Ectodermal cell (in vitro differentiated cells): ENCODE measurements around the gene TBC1D12.
A peak's percentile ranks its signal among the peaks of the same experiment; 100 is the strongest.
"Not testable (repeated sequence)": the region's sequence is repeated elsewhere in the genome, so short reads cannot be mapped to it uniquely, and the experiment has no call there.

ENCODE experiments used
- H3K27ac ChIP-seq: 2 replicates; pipeline ENCODE4 v1.7.0; 2013; ENCODE audit warnings: mild to moderate bottlenecking, low read depth, low read length; ENCODE audit not compliant: insufficient read depth, poor library complexity, severe bottlenecking
- H3K27me3 ChIP-seq: 2 replicates; pipeline ENCODE4 v1.7.0; 2013; ENCODE audit warnings: mild to moderate bottlenecking, low read length; ENCODE audit not compliant: insufficient read depth, control insufficient read depth, poor library complexity, severe bottlenecking
- H3K36me3 ChIP-seq: one replicate; pipeline ENCODE4 v1.7.0; 2013; ENCODE audit warnings: low read length; ENCODE audit not compliant: control insufficient read depth, insufficient read depth
- H3K4me1 ChIP-seq: one replicate; pipeline ENCODE4 v1.7.0; 2013; ENCODE audit warnings: low read length; ENCODE audit not compliant: control insufficient read depth, insufficient read depth
- H3K4me3 ChIP-seq: 2 replicates; pipeline ENCODE4 v1.7.0; 2013; ENCODE audit warnings: low read depth, low read length, control low read depth; ENCODE audit not compliant: insufficient read depth
- H3K9me3 ChIP-seq: 2 replicates; pipeline ENCODE4 v1.7.0; 2013; ENCODE audit warnings: mild to moderate bottlenecking, low read length, moderate library complexity; ENCODE audit not compliant: control insufficient read depth
- WGBS, 2 experiments: methylation state at CpG; one replicate each; pipeline ENCODE4 v1.1.7; 2013; ENCODE audit warnings: missing lambda C conversion rate in 2 of 2; 5-methylcytosine and 5-hydroxymethylcytosine counted together

Gene TBC1D12

GRCh38 chr10:94370501-94370900 lies 31.8 kb upstream of the TBC1D12 start:
- Histone ChIP-seq H3K9me3 (no peaks in the 10 kb centered on the region), H3K27ac (no peak overlapping the region), H3K27me3 (peaks cover 4% of the 10 kb centered on the region), H3K4me1 (no peaks in the 10 kb centered on the region), H3K36me3 (no peaks in the 10 kb centered on the region), H3K4me3 (no peak overlapping the region)
- WGBS, 2 experiments: 100% methylated on average over 2 of the region's 2 CpGs; no CpG with 5 or more reads in 1 of the 2 experiments

GRCh38 chr10:94375374-94375773 lies 27.0 kb upstream of the TBC1D12 start:
- 92 to 97% methylated on average over 1 of the region's 1 CpG for WGBS, 2 experiments
- Histone ChIP-seq H3K36me3 (no peaks in the 10 kb centered on the region), H3K9me3 (no peaks in the 10 kb centered on the region), H3K4me1 (no peaks in the 10 kb centered on the region), H3K27ac (no peak overlapping the region), H3K27me3 (no peaks in the 10 kb centered on the region), H3K4me3 (no peak overlapping the region)

GRCh38 chr10:94376865-94377264 lies 25.5 kb upstream of the TBC1D12 start:
- Histone ChIP-seq H3K27ac (no peak overlapping the region), H3K4me1 (no peaks in the 10 kb centered on the region), H3K36me3 (no peaks in the 10 kb centered on the region), H3K4me3 (no peak overlapping the region), H3K27me3 (no peaks in the 10 kb centered on the region), H3K9me3 (no peaks in the 10 kb centered on the region)
- 95 to 100% methylated on average over 2 of the region's 2 CpGs for WGBS, 2 experiments

DNA sequence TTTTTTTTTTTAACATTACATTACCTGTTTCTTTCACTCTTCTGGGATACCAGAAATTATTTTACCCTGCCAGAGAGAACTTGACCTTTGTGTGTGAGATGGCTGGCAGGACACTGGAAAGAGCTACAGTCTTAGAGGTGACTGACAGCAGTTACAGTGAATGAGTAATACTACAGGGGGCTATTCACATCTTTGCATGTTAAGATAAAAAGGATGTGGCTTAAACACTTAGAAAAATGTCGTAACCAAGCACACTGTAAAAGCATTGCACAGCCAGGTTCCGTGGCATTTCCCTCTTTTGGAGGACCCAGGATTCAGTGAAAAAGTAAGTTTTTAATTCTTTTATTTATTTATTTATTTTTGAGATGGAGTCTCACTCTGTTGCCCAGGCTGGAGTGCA lies 18.8 kb upstream of the TBC1D12 start:
- Histone ChIP-seq H3K4me3 (no peak overlapping the region), H3K36me3 (no peaks in the 10 kb centered on the region), H3K4me1 (peaks cover 5% of the 10 kb centered on the region), H3K27me3 (no peaks in the 10 kb centered on the region), H3K9me3 (no peaks in the 10 kb centered on the region), H3K27ac (no peak overlapping the region)
- 92 to 94% methylated on average over 2 of the region's 2 CpGs for WGBS, 2 experiments

DNA sequence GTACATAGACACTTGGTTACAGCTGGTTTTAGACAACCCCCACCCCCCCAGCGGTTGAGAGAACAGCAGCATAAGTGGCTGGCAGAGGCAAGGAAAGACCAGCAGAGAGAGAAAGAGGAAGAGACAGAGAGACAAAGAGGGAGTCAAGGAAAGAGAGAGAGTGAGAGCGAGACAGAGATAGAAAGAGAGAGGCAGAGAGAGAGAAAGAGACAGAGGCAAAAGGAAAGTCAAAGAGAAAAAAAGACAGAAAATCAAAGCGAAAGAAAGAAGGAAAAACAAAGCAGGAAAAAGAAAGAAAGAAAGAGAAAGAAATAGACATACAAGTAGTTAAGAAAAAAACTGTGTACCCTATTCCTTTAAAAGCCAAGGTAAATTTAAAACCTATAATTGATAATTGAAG lies 16.6 kb upstream of the TBC1D12 start:
- not testable (repeated sequence) for H3K27ac ChIP-seq, H3K36me3 ChIP-seq, H3K4me1 ChIP-seq, H3K9me3 ChIP-seq, H3K27me3 ChIP-seq, H3K4me3 ChIP-seq
- WGBS, 2 experiments: 91 to 96% methylated on average over 2 to 3 of the region's 3 CpGs

GRCh38 chr10:94392117-94392516 lies 10.2 kb upstream of the TBC1D12 start:
- H3K9me3 ChIP-seq, H3K4me1 ChIP-seq, H3K27ac ChIP-seq, H3K36me3 ChIP-seq, H3K4me3 ChIP-seq, H3K27me3 ChIP-seq: not testable (repeated sequence)
- WGBS, 2 experiments: 90 to 95% methylated on average over 8 to 9 of the region's 9 CpGs

DNA sequence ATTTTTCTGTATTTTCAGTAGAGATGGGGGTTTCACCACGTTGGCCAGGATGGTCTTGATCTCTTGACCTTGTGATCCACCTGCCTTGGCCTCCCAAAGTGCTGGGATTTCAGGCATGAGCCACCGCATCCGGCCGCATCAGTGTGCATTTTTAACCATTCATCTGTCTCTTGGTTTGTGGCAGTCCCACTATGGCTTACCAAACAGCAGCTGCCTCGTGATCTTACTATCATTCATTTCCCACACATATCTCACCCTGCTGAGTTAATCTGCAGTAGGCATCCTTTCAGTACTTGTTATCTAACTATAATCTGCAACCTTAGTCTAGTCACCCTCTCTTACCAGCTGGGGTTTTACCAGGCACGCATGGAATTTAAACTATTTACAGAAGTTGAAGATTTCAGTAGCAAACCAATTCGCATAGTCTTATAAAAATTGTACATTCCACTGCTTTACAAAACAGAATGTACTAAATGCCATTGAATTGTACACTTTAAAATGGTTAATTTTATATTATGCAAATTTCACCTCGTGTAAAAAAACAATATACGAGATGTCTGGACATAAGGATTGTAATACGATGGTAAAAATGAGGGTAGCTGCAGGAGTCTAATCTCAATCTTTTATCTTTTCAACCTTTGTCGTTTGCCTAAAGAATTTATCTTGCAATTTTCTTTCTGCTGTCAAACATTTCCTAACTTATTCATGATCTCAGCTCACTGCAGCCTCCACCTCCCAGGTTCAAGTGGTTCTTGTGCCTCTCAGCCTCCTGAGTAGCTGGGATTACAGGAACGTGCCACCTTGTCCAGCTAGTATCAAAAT lies 4.6 kb upstream of the TBC1D12 start:
- peaks cover under 1% of the 10 kb centered on the region for H3K27me3 ChIP-seq
- no peaks in the 10 kb centered on the region for H3K9me3 ChIP-seq
- H3K27ac ChIP-seq: no peak overlapping the region
- no peaks in the 10 kb centered on the region for H3K36me3 ChIP-seq
- no peak overlapping the region for H3K4me3 ChIP-seq
- WGBS, 2 experiments: 90 to 91% methylated on average over 10 to 12 of the region's 12 CpGs
- no peaks in the 10 kb centered on the region for H3K4me1 ChIP-seq

- 92% methylated on average over 6 of the region's 6 CpGs for WGBS, 2 experiments
- no peak overlapping the region for H3K27ac ChIP-seq
- no peak overlapping the region for H3K4me3 ChIP-seq
- H3K36me3 ChIP-seq: no peaks in the 10 kb centered on the region
- H3K9me3 ChIP-seq: no peaks in the 10 kb centered on the region
- peaks cover 11% of the 10 kb centered on the region for H3K27me3 ChIP-seq
- no peaks in the 10 kb centered on the region for H3K4me1 ChIP-seq
Observed at GRCh38 chr10:94398762-94399161, 3.6 kb upstream of the TBC1D12 start.

- no peaks in the 10 kb centered on the region for H3K4me1 ChIP-seq
- H3K27me3 ChIP-seq: peaks cover 29% of the 10 kb centered on the region
- H3K9me3 ChIP-seq: no peaks in the 10 kb centered on the region
- H3K4me3 ChIP-seq: peak overlapping the region; percentile 63
- no peak overlapping the region for H3K27ac ChIP-seq
- H3K36me3 ChIP-seq: no peaks in the 10 kb centered on the region
- 0% methylated on average over 77 of the region's 77 CpGs for WGBS, 2 experiments
Observed at GRCh38 chr10:94402843-94403379, 570 bp downstream of the TBC1D12 start.

DNA sequence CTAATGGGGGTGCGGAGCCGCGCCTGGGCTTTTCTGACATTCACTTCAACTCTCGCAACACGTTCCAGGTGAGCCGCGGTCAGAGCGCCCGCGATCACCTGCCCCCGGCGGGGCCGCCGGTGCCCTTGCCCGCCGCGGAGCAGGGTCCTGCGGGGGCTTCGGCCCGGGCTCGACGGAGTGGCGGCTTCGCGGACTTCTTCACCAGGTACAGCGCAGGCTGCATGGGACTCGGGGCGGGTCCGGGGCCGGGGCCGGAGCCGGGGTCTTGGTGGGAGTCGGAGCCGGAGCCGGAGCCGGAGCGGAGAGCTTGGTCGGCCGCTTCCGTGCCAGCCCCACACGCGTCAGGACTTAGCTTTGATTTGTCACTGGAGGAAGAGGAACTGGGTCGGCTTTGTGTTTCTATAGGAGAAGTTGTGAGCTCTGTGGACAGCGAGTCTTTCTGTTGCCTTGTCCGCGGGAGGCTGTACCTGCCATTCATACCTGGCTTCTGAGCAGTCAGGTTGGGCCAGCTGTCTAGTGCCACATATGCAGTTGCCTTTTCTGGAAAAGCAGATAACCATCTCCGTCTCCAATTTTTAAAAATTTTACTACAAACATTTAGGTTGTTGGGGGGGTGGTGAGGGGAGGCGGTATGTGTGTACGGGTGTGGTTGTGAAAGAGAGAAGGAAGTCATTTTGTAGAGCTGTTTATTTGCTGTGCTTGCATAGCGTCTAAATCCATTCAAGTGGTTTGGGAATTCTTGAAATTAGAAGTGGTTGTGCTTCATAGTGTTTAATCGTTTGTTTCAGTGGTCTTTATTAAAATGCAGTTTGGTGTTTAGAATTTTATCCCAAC lies 1.3 kb downstream of the TBC1D12 start:
- H3K27ac ChIP-seq: no peak overlapping the region
- H3K36me3 ChIP-seq: no peaks in the 10 kb centered on the region
- 2 to 4% methylated on average over 50 of the region's 51 CpGs for WGBS, 2 experiments
- H3K4me1 ChIP-seq: no peaks in the 10 kb centered on the region
- H3K27me3 ChIP-seq: peaks cover 29% of the 10 kb centered on the region
- H3K9me3 ChIP-seq: no peaks in the 10 kb centered on the region
- H3K4me3 ChIP-seq: peak overlapping the region; percentile 63
